Measurements from ENCODE around the gene STRN4. TPM values are rescaled to one million over a fixed set of nuclear protein-coding genes. Genes with fewer than 3 reads are reported as not detected.

STRN4 gene, protein sequence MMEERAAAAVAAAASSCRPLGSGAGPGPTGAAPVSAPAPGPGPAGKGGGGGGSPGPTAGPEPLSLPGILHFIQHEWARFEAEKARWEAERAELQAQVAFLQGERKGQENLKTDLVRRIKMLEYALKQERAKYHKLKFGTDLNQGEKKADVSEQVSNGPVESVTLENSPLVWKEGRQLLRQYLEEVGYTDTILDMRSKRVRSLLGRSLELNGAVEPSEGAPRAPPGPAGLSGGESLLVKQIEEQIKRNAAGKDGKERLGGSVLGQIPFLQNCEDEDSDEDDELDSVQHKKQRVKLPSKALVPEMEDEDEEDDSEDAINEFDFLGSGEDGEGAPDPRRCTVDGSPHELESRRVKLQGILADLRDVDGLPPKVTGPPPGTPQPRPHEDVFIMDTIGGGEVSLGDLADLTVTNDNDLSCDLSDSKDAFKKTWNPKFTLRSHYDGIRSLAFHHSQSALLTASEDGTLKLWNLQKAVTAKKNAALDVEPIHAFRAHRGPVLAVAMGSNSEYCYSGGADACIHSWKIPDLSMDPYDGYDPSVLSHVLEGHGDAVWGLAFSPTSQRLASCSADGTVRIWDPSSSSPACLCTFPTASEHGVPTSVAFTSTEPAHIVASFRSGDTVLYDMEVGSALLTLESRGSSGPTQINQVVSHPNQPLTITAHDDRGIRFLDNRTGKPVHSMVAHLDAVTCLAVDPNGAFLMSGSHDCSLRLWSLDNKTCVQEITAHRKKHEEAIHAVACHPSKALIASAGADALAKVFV
- 10 to 100 TPM; 79.2 to 87.5 TPM for total RNA-seq

DNA sequence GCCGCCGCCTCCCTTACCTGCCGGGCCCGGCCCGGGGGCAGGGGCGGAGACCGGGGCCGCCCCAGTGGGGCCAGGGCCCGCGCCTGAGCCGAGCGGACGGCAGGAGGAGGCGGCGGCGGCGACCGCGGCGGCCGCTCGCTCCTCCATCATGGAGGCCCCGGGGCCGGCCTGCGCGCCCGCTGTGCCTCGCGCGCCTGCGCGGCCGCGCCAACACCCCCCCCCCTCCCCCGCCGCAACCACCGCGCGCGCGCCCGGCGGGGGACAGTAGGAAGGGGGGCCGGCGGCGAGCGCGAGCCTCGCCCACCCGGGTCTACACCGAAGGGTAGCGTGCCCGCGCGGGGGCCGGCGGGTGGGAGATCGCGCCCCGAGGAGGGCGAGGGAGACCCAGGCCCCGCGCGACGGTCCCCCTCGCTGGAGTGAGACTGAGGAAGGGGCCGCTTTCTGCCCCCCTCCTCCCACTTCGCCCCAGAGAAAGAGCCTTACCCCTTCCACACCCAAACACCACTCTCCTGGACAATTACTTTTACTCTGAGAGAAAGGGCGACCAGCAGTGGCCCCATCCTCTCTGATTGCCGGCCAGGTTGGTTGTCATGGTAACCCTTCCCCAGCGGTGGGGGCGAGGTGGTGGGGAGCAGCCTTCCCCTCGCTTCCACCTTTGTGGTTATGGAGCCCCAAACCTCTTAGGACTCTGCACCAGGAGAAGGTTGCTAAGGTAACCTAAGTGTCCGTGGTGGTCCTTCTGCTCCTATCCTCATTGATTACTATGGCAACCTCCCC lies at the start of gene STRN4:
TSS of gene STRN4 (minus strand) at position 170 of the 777 bp plus-strand sequence. CDS start at position 150, 20 bp downstream.
- H3K4me3 Mint-ChIP-seq, result peak within 1 kb of the TSS; percentile 89
- H3K36me3 Mint-ChIP-seq, result peaks cover 6% of the 10 kb centered on the region
- H3K27me3 Mint-ChIP-seq, result no peaks in the 10 kb centered on the region
- peak within 1 kb of the TSS; percentile 84 for H3K27ac Mint-ChIP-seq
- ATAC-seq (ENCODE audit: low read depth) (peak; percentile 73), DNase-seq (peak; percentile 74)
- H3K9me3 Mint-ChIP-seq, result no peaks in the 10 kb centered on the region
- peaks cover 38% of the 10 kb centered on the region for H3K4me1 Mint-ChIP-seq
- POLR2A ChIA-PET, result no interaction called here

- Mint-ChIP-seq H3K4me3 (peak overlapping the region; percentile 65), H3K4me1 (peaks cover 29% of the 10 kb centered on the region), H3K27me3 (peaks cover 2% of the 10 kb centered on the region), H3K36me3 (no peaks in the 10 kb centered on the region), H3K27ac (peak overlapping the region; percentile 84), H3K9me3 (no peaks in the 10 kb centered on the region)
- POLR2A ChIA-PET, result interaction anchor here (0.7 to 3.1 kb wide), 4 partner anchors 9 to 192 kb away, joined by 3 to 15 read pairs (median 6); no protein-coding TSS in a partner anchor
- ATAC-seq (ENCODE audit: low read depth), result peak; percentile 43
- DNase-seq, result peak; percentile 43
These were observed 45.7 kb upstream of the STRN4 start for GRCh38 chr19:46791944-46792343.

- Mint-ChIP-seq H3K4me1 (peaks cover 47% of the 10 kb centered on the region), H3K27ac (peak overlapping the region; percentile 92), H3K27me3 (peaks cover 2% of the 10 kb centered on the region), H3K4me3 (no peak overlapping the region), H3K9me3 (no peaks in the 10 kb centered on the region), H3K36me3 (peaks cover 22% of the 10 kb centered on the region)
- ATAC-seq (ENCODE audit: low read depth), result no peak
- DNase-seq, result no peak
- POLR2A ChIA-PET, result interaction anchor here (0.8 to 6.2 kb wide), 14 partner anchors 9 to 324 kb away, joined by 3 to 160 read pairs (median 6); partner anchors contain the start of genes AP2S1 and ZC3H4
These were observed 43.1 kb upstream of the STRN4 start for GRCh38 chr19:46789371-46789770.

DNA sequence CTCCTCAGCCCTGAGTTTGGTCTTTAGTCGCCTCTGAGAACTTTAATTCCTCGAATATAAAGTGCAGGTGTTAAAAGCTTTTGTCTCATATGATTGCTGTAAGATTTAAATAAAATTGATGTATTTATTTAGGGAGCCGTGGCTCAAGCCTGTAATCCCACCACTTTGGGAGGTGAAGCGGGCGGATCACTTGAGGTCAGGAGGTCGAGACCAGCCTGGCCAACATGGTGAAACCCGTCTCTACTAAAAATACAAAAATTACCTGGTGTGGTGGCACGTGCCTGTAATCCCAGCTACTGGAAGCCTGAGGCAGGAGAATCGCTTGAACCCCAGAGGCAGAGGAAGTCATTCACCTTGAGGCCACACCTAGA lies 42.7 kb upstream of the STRN4 start:
- POLR2A ChIA-PET, result interaction anchor here (0.6 to 6.2 kb wide), 27 partner anchors 8 to 369 kb away, joined by 3 to 160 read pairs (median 4); partner anchors contain the start of genes AP2S1, ARHGAP35, PRKD2 and ZC3H4
- Mint-ChIP-seq H3K4me3 (peak overlapping the region; percentile 91), H3K36me3 (peaks cover 26% of the 10 kb centered on the region), H3K4me1 (peaks cover 51% of the 10 kb centered on the region), H3K9me3 (no peaks in the 10 kb centered on the region), H3K27ac (peak overlapping the region; percentile 92), H3K27me3 (peaks cover 2% of the 10 kb centered on the region)
- ATAC-seq (ENCODE audit: low read depth) (no peak), DNase-seq (no peak)

GRCh38 chr19:46788262-46788967 lies 42.2 kb upstream of the STRN4 start, which contains the start of gene SLC1A5:
SLC1A5 (minus strand) TSS chr19:46788594; CDS start chr19:46787965, 629 bp downstream.
- H3K27ac Mint-ChIP-seq, result peak within 1 kb of the TSS; percentile 92
- H3K4me1 Mint-ChIP-seq, result peaks cover 56% of the 10 kb centered on the region
- POLR2A ChIA-PET, result interaction anchor here (0.6 to 6.2 kb wide), 29 partner anchors 8 to 370 kb away, joined by 3 to 160 read pairs (median 4); partner anchors contain the start of genes AP2S1, ARHGAP35, PRKD2 and ZC3H4
- H3K27me3 Mint-ChIP-seq, result peaks cover 2% of the 10 kb centered on the region
- DNase-seq (peak; percentile 98), ATAC-seq (ENCODE audit: low read depth) (peak; percentile 68)
- H3K36me3 Mint-ChIP-seq, result peaks cover 31% of the 10 kb centered on the region
- no peaks in the 10 kb centered on the region for H3K9me3 Mint-ChIP-seq
- H3K4me3 Mint-ChIP-seq, result peak within 1 kb of the TSS; percentile 91

- H3K27me3 Mint-ChIP-seq, result peaks cover 2% of the 10 kb centered on the region
- H3K36me3 Mint-ChIP-seq, result peaks cover 39% of the 10 kb centered on the region
- ATAC-seq (ENCODE audit: low read depth) (no peak), DNase-seq (peak; percentile 69)
- POLR2A ChIA-PET, result interaction anchor here (0.6 to 6.2 kb wide), 20 partner anchors 9 to 371 kb away, joined by 3 to 160 read pairs (median 5); partner anchors contain the start of genes AP2S1, ARHGAP35 and ZC3H4
- H3K9me3 Mint-ChIP-seq, result no peaks in the 10 kb centered on the region
- H3K4me1 Mint-ChIP-seq, result peaks cover 61% of the 10 kb centered on the region
- H3K27ac Mint-ChIP-seq, result peak overlapping the region; percentile 92
- peak overlapping the region; percentile 91 for H3K4me3 Mint-ChIP-seq
These were observed 41.3 kb upstream of the STRN4 start for GRCh38 chr19:46787331-46788261.

DNA sequence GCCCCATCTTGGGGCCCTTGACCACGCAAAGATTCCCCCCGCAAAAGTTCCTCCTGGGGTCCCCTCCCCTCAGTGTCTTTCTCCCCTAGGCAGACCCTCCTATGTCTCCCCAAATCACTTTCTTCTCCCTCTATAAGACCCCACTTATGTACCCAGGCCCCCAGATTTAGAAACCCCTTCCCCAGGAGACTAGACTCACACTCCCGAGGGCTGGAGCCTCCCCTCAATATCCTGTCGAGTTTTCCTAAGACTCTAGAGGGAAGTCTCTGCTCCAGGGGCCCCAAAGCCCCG lies 40.7 kb upstream of the STRN4 start:
- DNase-seq, result no peak
- no peak for ATAC-seq (ENCODE audit: low read depth)
- Mint-ChIP-seq H3K27ac (peak overlapping the region; percentile 92), H3K4me3 (peak overlapping the region; percentile 91), H3K4me1 (peaks cover 59% of the 10 kb centered on the region), H3K9me3 (no peaks in the 10 kb centered on the region), H3K36me3 (peaks cover 39% of the 10 kb centered on the region), H3K27me3 (no peaks in the 10 kb centered on the region)
- POLR2A ChIA-PET, result interaction anchor here (1.3 to 6.2 kb wide), 4 partner anchors 14 to 308 kb away, joined by 3 to 160 read pairs (median 4); no protein-coding TSS in a partner anchor

DNA sequence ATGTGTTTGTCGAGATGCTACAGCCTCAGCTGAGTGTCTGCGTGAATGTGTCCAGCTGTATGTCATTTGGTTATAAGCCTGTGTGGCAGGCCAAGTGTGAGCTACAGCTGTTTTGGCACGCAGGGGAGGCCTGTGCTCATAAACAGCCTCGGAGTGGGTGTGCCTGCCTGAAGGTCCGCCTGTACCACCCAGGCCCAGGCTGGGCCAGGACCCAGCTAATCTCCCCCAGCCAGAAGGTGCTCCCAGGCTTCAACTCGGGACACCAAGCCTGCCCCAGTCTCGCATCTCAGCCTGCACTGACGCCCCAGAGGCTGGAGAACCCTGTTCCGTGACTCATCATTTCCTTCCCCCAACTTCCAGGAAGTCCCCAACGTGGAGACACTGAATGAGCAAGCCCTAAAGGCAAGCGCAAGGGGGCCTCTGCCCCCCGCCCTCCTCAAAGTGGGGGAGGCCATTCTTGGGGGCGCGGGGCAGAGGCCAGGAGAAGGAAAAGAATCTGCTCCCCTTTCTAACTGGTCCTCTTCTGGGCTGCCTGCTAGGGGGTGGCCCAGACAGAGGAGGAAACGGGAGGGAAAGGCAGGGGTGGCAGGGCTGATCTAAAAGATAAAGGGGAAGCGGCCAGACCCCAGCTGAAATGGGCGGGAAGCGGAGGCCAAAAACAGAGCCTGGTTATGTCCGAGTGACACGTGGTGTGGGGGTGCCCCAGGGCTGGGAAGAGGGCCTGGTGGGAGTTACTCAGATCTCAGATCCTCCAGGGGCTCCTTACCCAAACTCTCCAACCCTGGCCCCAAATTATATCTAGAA lies 40.2 kb upstream of the STRN4 start:
- ATAC-seq (ENCODE audit: low read depth) (peak; percentile 58), DNase-seq (peak; percentile 79)
- peaks cover 44% of the 10 kb centered on the region for H3K36me3 Mint-ChIP-seq
- POLR2A ChIA-PET, result interaction anchor here (1.6 to 6.2 kb wide), 3 partner anchors 14 to 72 kb away, joined by 4 to 160 read pairs (median 7); no protein-coding TSS in a partner anchor
- peak overlapping the region; percentile 92 for H3K27ac Mint-ChIP-seq
- peak overlapping the region; percentile 91 for H3K4me3 Mint-ChIP-seq
- peaks cover 58% of the 10 kb centered on the region for H3K4me1 Mint-ChIP-seq
- H3K27me3 Mint-ChIP-seq, result no peaks in the 10 kb centered on the region
- H3K9me3 Mint-ChIP-seq, result no peaks in the 10 kb centered on the region

- no peak for DNase-seq
- peak overlapping the region; percentile 91 for H3K4me3 Mint-ChIP-seq
- H3K4me1 Mint-ChIP-seq, result peaks cover 54% of the 10 kb centered on the region
- H3K36me3 Mint-ChIP-seq, result peaks cover 44% of the 10 kb centered on the region
- ATAC-seq (ENCODE audit: low read depth), result no peak
- no peaks in the 10 kb centered on the region for H3K9me3 Mint-ChIP-seq
- peak overlapping the region; percentile 92 for H3K27ac Mint-ChIP-seq
- H3K27me3 Mint-ChIP-seq, result no peaks in the 10 kb centered on the region
- POLR2A ChIA-PET, result interaction anchor here (1.6 to 6.2 kb wide), 3 partner anchors 13 to 71 kb away, joined by 4 to 160 read pairs (median 7); no protein-coding TSS in a partner anchor
These were observed 39.7 kb upstream of the STRN4 start for GRCh38 chr19:46785980-46786235.

DNA sequence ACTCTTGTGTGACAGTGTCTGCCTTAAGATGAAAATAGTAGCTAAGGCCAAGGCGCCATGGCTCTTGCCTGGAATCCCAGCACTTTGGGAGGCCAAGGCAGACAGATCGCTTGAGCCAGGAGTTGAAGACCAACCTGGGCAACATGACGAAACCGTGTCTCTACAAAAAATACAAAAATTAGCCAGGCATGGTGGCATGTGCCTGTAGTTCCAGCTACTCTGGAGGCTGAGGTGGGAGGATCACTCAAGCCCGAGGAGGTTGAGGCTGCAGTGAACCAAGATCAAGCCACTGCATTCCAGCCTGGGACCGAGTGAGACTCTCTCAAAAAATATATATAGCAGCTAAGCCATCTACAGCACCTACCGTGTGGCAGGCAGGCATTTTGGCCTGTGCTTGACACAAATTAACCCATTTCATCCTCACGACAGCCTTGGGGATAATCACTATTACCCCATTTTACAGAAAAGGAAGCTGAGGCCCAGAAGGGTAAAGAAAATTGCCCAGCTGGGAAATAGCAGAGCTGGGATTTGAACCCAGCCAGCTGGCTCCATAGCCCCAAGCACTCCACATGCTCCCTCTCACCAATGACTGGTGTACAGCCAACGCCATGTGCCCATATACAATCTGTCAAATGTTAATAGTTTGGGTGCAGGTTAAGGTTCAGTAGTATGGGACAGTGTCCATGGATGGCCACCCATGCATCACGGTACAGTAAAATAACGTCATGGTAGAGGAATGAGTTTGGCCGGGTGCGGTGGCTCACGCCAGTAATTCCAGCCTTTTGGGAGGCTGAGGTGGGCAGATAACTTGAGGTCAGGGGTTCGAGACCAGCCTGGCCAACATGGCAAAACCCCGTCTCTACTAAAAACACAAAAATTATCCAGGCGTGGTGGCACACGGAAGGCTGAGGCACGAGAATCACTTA lies 39.1 kb upstream of the STRN4 start:
- Mint-ChIP-seq H3K9me3 (no peaks in the 10 kb centered on the region), H3K27me3 (no peaks in the 10 kb centered on the region), H3K4me1 (peaks cover 54% of the 10 kb centered on the region), H3K4me3 (peak overlapping the region; percentile 91), H3K27ac (peak overlapping the region; percentile 92), H3K36me3 (peaks cover 44% of the 10 kb centered on the region)
- ATAC-seq (ENCODE audit: low read depth), result no peak
- no peak for DNase-seq
- POLR2A ChIA-PET, result interaction anchor here (0.5 to 6.2 kb wide), 10 partner anchors 8 to 1054 kb away, joined by 3 to 160 read pairs (median 6); partner anchors contain the start of gene FBXO46
